Germinal center (tissue), 1 donor: Measurements from ENCODE around the gene GATA1.

Source experiments
- DNase-seq: peaks from one replicate; pipeline ENCODE4 v3.0.0; 2012; ENCODE audit warnings: mixed read lengths, low spot score

GATA1 gene

DNA sequence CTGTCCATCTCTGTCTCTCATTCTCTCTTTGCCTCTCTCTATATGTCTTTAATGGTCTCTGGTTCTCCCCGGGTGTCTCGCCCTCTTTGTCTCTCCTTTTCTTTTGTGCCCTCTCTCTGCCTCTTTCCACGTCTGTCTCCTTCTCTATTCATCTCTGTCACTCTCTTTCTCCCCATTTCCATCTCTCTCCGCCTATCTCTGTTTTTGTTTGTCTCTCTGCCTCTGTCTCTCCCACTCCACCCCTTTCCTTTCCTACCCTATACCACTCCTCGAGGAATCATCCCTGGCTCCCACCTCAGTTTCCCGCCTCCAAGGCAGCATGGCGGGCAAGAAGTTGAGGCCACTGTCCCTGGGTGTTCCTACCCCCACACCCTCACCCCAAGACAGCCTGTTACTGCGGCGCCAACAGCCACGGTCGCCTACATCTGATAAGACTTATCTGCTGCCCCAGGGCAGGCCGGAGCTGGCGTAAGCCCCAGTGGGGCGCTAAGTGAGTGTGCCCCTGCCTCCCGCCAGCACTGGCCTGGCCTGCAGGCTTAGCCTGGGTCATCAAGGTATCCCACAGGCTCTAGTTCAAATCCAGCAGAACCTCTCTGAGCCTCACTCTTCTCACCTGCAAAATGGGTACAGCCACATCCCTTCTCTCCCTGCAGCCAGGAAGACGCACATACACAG is 713 bp upstream of the GATA1 start:
- no peak for DNase-seq

DNA sequence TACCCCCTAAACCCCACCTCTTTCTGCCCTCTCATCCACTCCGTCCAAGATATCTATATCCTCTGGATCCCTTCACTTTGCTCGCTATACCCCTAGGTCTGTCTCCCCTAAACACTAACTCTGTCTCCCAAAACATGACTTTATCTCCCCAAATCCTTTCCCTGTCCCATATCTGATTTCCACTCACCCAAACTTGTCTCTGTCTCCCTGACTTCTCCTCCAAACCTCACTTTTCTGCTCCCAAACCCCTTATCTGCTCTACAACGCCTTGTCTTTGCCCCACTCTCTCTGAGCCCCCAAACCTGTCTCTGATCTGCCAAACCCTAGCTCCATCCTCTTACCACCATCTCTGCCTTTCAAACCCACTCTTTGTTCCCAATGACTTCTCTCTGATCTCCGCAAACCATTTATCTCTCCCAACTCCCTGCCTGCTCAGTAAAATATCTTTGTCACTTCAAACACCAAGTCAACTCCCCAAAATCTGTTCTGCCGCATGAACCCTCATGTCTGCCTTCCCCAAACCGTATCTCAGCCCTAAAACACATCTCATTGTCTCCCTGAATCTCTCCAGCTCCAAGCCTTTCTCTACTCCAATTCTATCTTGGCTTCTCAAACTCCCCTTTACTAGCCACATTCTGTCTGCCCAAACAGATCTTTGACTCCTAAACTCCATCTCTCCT is 575 bp downstream of the GATA1 start:
- DNase-seq = no peak

GRCh38 chrX:48787505-48788443 is 1.4 kb downstream of the GATA1 start:
- no peak for DNase-seq

- no peak for DNase-seq
Observed at GRCh38 chrX:48789366-48790220, 3.2 kb downstream of the GATA1 start.

GRCh38 chrX:48790477-48790876 is 4.1 kb downstream of the GATA1 start:
- DNase-seq = no peak

GRCh38 chrX:48791063-48791820 is 4.9 kb downstream of the GATA1 start:
- no peak for DNase-seq

- no peak for DNase-seq
Observed at GRCh38 chrX:48792219-48792618, 5.8 kb downstream of the GATA1 start.

- DNase-seq = no peak
Observed at GRCh38 chrX:48793935-48794334, 7.5 kb downstream of the GATA1 start.

- DNase-seq = no peak
Observed at GRCh38 chrX:48794340-48794910, 8.0 kb downstream of the GATA1 start.

GRCh38 chrX:48794911-48795515 is 8.6 kb downstream of the GATA1 start:
- no peak for DNase-seq

- DNase-seq = no peak
Observed at GRCh38 chrX:48798318-48798717, 11.9 kb downstream of the GATA1 start.

- DNase-seq = no peak
Observed at GRCh38 chrX:48800574-48801279, 14.3 kb downstream of the GATA1 start.

- peak; percentile 95 for DNase-seq
Observed at GRCh38 chrX:48801280-48802088, 15.1 kb downstream of the GATA1 start, which contains the start of gene HDAC6. Gene HDAC6, plus strand, starts transcription at chrX:48802067. Its CDS starts 626 bp downstream, at chrX:48802693.

DNA sequence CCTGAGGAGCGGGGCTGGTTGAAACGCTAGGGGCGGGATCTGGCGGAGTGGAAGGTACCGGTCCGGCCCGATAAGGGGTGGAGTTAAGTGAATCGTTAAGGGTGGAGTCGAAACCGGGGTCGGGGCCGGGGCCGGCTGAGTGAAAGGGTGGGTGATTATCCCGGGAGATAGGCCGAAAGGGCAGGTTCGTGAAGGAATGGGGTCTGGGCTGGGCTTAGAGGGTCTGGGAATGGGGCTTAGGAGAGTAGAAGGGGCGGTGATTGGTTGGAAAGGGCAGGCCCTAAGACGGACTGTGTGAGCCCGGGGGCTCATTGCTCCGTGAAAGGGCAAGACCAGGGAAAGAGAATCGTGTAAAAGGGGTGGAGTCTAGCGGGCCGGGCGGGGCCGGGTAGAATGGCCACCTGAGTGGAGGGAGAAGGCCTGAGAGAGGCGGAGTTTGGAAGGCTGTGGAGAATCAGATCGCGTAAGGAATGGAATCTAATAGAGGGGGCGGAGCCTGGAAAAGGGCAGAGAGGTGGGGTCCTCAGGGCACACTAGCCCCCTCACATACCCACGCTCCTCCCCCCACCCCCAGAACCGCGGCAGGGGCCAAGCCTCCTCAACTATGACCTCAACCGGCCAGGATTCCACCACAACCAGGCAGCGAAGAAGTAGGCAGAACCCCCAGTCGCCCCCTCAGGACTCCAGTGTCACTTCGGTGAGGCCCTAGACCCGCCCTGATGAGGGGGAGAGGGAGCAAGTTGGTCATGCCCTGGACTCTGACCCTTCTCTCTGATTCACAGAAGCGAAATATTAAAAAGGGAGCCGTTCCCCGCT is 15.9 kb downstream of the GATA1 start:
- peak; percentile 70 for DNase-seq

- no peak for DNase-seq
Observed at GRCh38 chrX:48802905-48803200, 16.5 kb downstream of the GATA1 start.

DNA sequence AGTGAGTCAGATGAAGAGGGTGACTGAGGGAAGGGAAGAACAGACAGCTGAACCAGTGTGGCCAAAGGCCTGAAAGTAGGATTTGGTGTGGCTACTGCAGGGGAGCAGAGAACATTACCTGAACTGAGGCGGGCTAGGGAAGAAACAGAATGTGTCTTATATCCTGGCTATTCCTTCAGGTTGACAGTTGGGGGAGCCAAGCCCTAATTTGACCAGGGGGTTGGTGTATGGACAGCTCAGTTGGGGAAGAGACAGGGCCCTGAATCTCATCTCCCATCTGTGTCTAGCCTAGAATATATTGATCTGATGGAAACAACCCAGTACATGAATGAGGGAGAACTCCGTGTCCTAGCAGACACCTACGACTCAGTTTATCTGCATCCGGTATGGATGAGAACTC is 19.7 kb downstream of the GATA1 start:
- no peak for DNase-seq

- no peak for DNase-seq
Observed at GRCh38 chrX:48813644-48814043, 27.3 kb downstream of the GATA1 start.

DNA sequence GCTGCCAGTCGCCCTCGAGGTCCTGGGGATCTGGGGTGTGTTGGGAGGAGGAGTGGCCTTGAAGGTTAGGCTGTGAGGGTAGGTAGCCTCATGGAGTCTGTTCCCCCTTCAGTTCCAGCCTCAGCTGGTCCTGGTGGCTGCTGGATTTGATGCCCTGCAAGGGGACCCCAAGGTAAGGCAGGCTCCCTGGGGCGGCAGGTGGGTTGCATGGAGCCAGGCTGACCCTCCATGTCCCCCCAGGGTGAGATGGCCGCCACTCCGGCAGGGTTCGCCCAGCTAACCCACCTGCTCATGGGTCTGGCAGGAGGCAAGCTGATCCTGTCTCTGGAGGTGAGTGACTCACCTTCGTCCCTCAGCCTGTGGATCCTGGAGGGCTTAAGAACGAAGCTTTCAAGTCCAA is 28.3 kb downstream of the GATA1 start:
- DNase-seq = no peak
